ENCODE data around the gene WDR47.
"Not testable (repeated sequence)": the region's sequence is repeated elsewhere in the genome, so short reads cannot be mapped to it uniquely, and the experiment has no call there.

The WDR47 gene

GRCh38 chr1:108962681-108963051 lies 79.2 kb downstream of the WDR47 start:
- no peak for DNase-seq (ENCODE audit: low read depth)

- DNase-seq (ENCODE audit: low read depth), result no peak
Observed at GRCh38 chr1:108961752-108962486, 80.0 kb downstream of the WDR47 start.

- DNase-seq (ENCODE audit: low read depth), result no peak
Observed at GRCh38 chr1:108961198-108961597, 80.7 kb downstream of the WDR47 start.

GRCh38 chr1:108960719-108961118 lies 81.2 kb downstream of the WDR47 start:
- no peak for DNase-seq (ENCODE audit: low read depth)

- DNase-seq (ENCODE audit: low read depth), result no peak
Observed at GRCh38 chr1:108957888-108958287, 84.0 kb downstream of the WDR47 start.

- no peak for DNase-seq (ENCODE audit: low read depth)
Observed at GRCh38 chr1:108955881-108956280, 86.0 kb downstream of the WDR47 start.

GRCh38 chr1:108955111-108955510 lies 86.8 kb downstream of the WDR47 start:
- DNase-seq (ENCODE audit: low read depth), result no peak

- no peak for DNase-seq (ENCODE audit: low read depth)
Observed at GRCh38 chr1:108953452-108953851, 88.5 kb downstream of the WDR47 start.

- DNase-seq (ENCODE audit: low read depth), result no peak
Observed at GRCh38 chr1:108951242-108951641, 90.7 kb downstream of the WDR47 start.

- DNase-seq (ENCODE audit: low read depth), result no peak
Observed at GRCh38 chr1:108949044-108949443, 92.9 kb downstream of the WDR47 start.

GRCh38 chr1:108947871-108948525 lies 93.9 kb downstream of the WDR47 start:
- DNase-seq (ENCODE audit: low read depth), result no peak

- no peak for DNase-seq (ENCODE audit: low read depth)
Observed at GRCh38 chr1:108936170-108936569, 105.7 kb downstream of the WDR47 start.

- no peak for DNase-seq (ENCODE audit: low read depth)
Observed at GRCh38 chr1:108933944-108934343, 108.0 kb downstream of the WDR47 start.

- not testable (repeated sequence) for DNase-seq (ENCODE audit: low read depth)
Observed at GRCh38 chr1:108927565-108927964, 114.3 kb downstream of the WDR47 start.

GRCh38 chr1:108925920-108926319 lies 116.0 kb downstream of the WDR47 start:
- DNase-seq (ENCODE audit: low read depth), result no peak

All from stimulated activated CD8-positive, alpha-beta memory T cell treated with anti-CD3 and anti-CD28 coated beads, Interleukin-15, amount 100 ng/mL, for 24 hours (primary cell).